G401.6 (cell line): ENCODE results near the gene UTP4.

Experiments
- FAIRE-seq: peaks from 2 replicates; lab custom pipeline; 2012; peaks lifted over from hg19 to GRCh38; lab: Jason Lieb, UNC

UTP4 gene

GRCh38 chr16:69176033-69176800, 43.8 kb downstream of the UTP4 start:
- no peak for FAIRE-seq

- FAIRE-seq, result no peak
These were observed 47.0 kb downstream of the UTP4 start for GRCh38 chr16:69179328-69180010.

GRCh38 chr16:69180011-69180338, 47.5 kb downstream of the UTP4 start:
- FAIRE-seq, result no peak

GRCh38 chr16:69182730-69183416, 50.4 kb downstream of the UTP4 start:
- no peak for FAIRE-seq

GRCh38 chr16:69186642-69187445, 54.4 kb downstream of the UTP4 start, which contains the start of gene SNTB2:
SNTB2 (plus strand) TSS chr16:69187164; CDS start chr16:69187167, 3 bp downstream.
- peak; percentile 58 for FAIRE-seq

- no peak for FAIRE-seq
These were observed 55.2 kb downstream of the UTP4 start for GRCh38 chr16:69187446-69188235.

GRCh38 chr16:69188236-69188549, 55.7 kb downstream of the UTP4 start:
- FAIRE-seq, result no peak

- no peak for FAIRE-seq
These were observed 56.3 kb downstream of the UTP4 start for GRCh38 chr16:69188716-69189115.

GRCh38 chr16:69190046-69190588, 57.7 kb downstream of the UTP4 start:
- FAIRE-seq, result no peak

- FAIRE-seq, result no peak
These were observed 58.1 kb downstream of the UTP4 start for GRCh38 chr16:69190598-69190997.

GRCh38 chr16:69191136-69191535, 58.7 kb downstream of the UTP4 start:
- FAIRE-seq, result no peak

GRCh38 chr16:69193855-69194254, 61.4 kb downstream of the UTP4 start:
- no peak for FAIRE-seq

- no peak for FAIRE-seq
These were observed 62.0 kb downstream of the UTP4 start for GRCh38 chr16:69194488-69194887.

GRCh38 chr16:69195369-69196029, 63.0 kb downstream of the UTP4 start:
- FAIRE-seq, result no peak

- FAIRE-seq, result no peak
These were observed 65.1 kb downstream of the UTP4 start for GRCh38 chr16:69197573-69197972.

- FAIRE-seq, result no peak
These were observed 66.9 kb downstream of the UTP4 start for GRCh38 chr16:69199382-69199781.

- no peak for FAIRE-seq
These were observed 68.8 kb downstream of the UTP4 start for GRCh38 chr16:69201291-69201690.

GRCh38 chr16:69201787-69202186, 69.3 kb downstream of the UTP4 start:
- peak; percentile 27 for FAIRE-seq

- no peak for FAIRE-seq
These were observed 71.7 kb downstream of the UTP4 start for GRCh38 chr16:69204172-69204571.

- no peak for FAIRE-seq
These were observed 77.3 kb downstream of the UTP4 start for GRCh38 chr16:69209735-69210134.

GRCh38 chr16:69217433-69217832, 85.0 kb downstream of the UTP4 start:
- no peak for FAIRE-seq
